IMR-90 (cell line): Measurements from ENCODE around the gene RPL14. TPM values are rescaled to one million over a fixed set of nuclear protein-coding genes. Genes with fewer than 3 reads are reported as not detected.

Experiments
- ATAC-seq: fragments of 200-7000 bp; cut with Tn5 transposase; 2 replicates; pipeline ENCODE4 v1.9.1; 2020; ENCODE audit warnings: low read depth, mild to moderate bottlenecking, moderate library complexity
- BruUV-seq: library from RNA; stranded (reverse); fragments of 400-500 nt; replicated peaks from 2 replicates; lab custom pipeline; 2021; lab: Mats Ljungman, UMichigan
- CTCF ChIA-PET: fragments of 300-600 bp; formaldehyde crosslinking; extraction: SDS; loops from one replicate; lab custom pipeline; 2021; ENCODE audit warnings: antibody characterized with exemption; lab: Yijun Ruan, JAX
- POLR2A ChIA-PET: fragments of 300-600 bp; sonication (Branson Sonifier 250); formaldehyde crosslinking; loops from one replicate; lab custom pipeline; 2022; ENCODE audit warnings: antibody characterized with exemption; ENCODE audit not compliant: unreplicated experiment; lab: Charles Lee
- DNase-seq: peaks from one replicate; pipeline ENCODE4 v3.0.0; 2013
- H2AFZ ChIP-seq: replicated peaks from 2 replicates; pipeline ENCODE3; 2013; ENCODE audit warnings: low read length, mild to moderate bottlenecking; ENCODE audit not compliant: poor library complexity
- H2AK5ac ChIP-seq: 2 replicates; pipeline ENCODE4 v1.6.1; 2013; ENCODE audit warnings: low read depth, low read length, inconsistent platforms
- H2AK9ac ChIP-seq: replicated peaks from 2 replicates; pipeline ENCODE3; 2013; ENCODE audit warnings: mild to moderate bottlenecking, low read depth, low read length, moderate library complexity; ENCODE audit not compliant: poor library complexity
- H2BK120ac ChIP-seq: 2 replicates; pipeline ENCODE4 v1.6.1; 2013; ENCODE audit warnings: low read depth, low read length, inconsistent platforms
- H2BK15ac ChIP-seq: 3 replicates; pipeline ENCODE4 v1.6.1; 2013; ENCODE audit warnings: low read depth, low read length, inconsistent platforms
- H2BK20ac ChIP-seq: 2 replicates; pipeline ENCODE4 v1.6.1; 2013; ENCODE audit warnings: low read depth, mild to moderate bottlenecking, inconsistent platforms, low read length, moderate library complexity
- H2BK5ac ChIP-seq: 2 replicates; pipeline ENCODE4 v1.6.1; 2013; ENCODE audit warnings: mild to moderate bottlenecking, low read depth, low read length, inconsistent platforms; ENCODE audit not compliant: poor library complexity, severe bottlenecking
- H3K14ac ChIP-seq: replicated peaks from 2 replicates; pipeline ENCODE4 v1.6.1; 2013; ENCODE audit warnings: low read depth, low read length, inconsistent platforms
- H3K18ac ChIP-seq: 2 replicates; pipeline ENCODE4 v1.6.1; 2013; ENCODE audit warnings: low read depth, low read length, control low read depth
- H3K23ac ChIP-seq: 2 replicates; pipeline ENCODE4 v1.6.1; 2013; ENCODE audit warnings: low read depth, low read length, inconsistent platforms
- H3K27ac ChIP-seq: 2 replicates; pipeline ENCODE4 v1.5.1; 2013; ENCODE audit warnings: mild to moderate bottlenecking, control low read depth, low read length; ENCODE audit not compliant: insufficient read depth
- H3K27me3 ChIP-seq: 2 replicates; pipeline ENCODE4 v1.6.1; 2013; ENCODE audit warnings: low read length; ENCODE audit not compliant: control insufficient read depth, insufficient read depth
- H3K36me3 ChIP-seq: 2 replicates; pipeline ENCODE4 v1.6.1; 2013; ENCODE audit warnings: low read length, mixed read lengths; ENCODE audit not compliant: control insufficient read depth, insufficient read depth
- H3K4ac ChIP-seq: 2 replicates; pipeline ENCODE4 v1.6.1; 2013; ENCODE audit warnings: low read depth, low read length, inconsistent platforms
- H3K4me1 ChIP-seq: 2 replicates; pipeline ENCODE4 v1.6.1; 2013; ENCODE audit warnings: low read length, mixed read lengths; ENCODE audit not compliant: control insufficient read depth, insufficient read depth
- H3K4me2 ChIP-seq: 2 replicates; pipeline ENCODE4 v1.6.1; 2013; ENCODE audit warnings: low read depth, mild to moderate bottlenecking, control low read depth, low read length, moderate library complexity
- H3K4me3 ChIP-seq: 2 replicates; pipeline ENCODE4 v1.5.1; 2013; ENCODE audit warnings: low read depth, mild to moderate bottlenecking, control low read depth, low read length, moderate library complexity; ENCODE audit not compliant: insufficient read depth
- H3K56ac ChIP-seq: 2 replicates; pipeline ENCODE4 v1.6.1; 2013; ENCODE audit warnings: low read length, inconsistent platforms; ENCODE audit not compliant: insufficient read depth; ENCODE audit errors: extremely low read depth
- H3K79me1 ChIP-seq, 2 experiments: 2 replicates each; pipeline ENCODE4 v1.6.1; 2013; ENCODE audit warnings: low read length in 2 of 2, inconsistent platforms in 1 of 2, low read depth in 1 of 2
- H3K9ac ChIP-seq: 2 replicates; pipeline ENCODE4 v1.6.1; 2013; ENCODE audit warnings: low read depth, low read length, control low read depth
- H3K9me1 ChIP-seq: 2 replicates; pipeline ENCODE4 v1.6.1; 2013; ENCODE audit warnings: low read length, inconsistent platforms; ENCODE audit not compliant: insufficient read depth
- H3K9me3 ChIP-seq: 2 replicates; pipeline ENCODE4 v1.6.1; 2013; ENCODE audit warnings: low read length; ENCODE audit not compliant: control insufficient read depth, insufficient read depth
- H4K20me1 ChIP-seq: 2 replicates; pipeline ENCODE4 v1.6.1; 2013; ENCODE audit warnings: low read length, inconsistent platforms; ENCODE audit not compliant: insufficient read depth
- H4K5ac ChIP-seq: 2 replicates; pipeline ENCODE4 v1.6.1; 2013; ENCODE audit warnings: mild to moderate bottlenecking, low read depth, low read length, control low read depth
- H4K8ac ChIP-seq, 2 experiments: 2 replicates each; pipeline ENCODE4 v1.6.1; 2013; ENCODE audit warnings: low read depth in 2 of 2, low read length in 2 of 2, control low read depth in 1 of 2, inconsistent platforms in 1 of 2
- H4K91ac ChIP-seq: 2 replicates; pipeline ENCODE4 v1.6.1; 2013; ENCODE audit warnings: low read depth, low read length, inconsistent platforms; ENCODE audit not compliant: insufficient read depth
- CEBPB ChIP-seq: IDR thresholded peaks from 2 replicates; pipeline ENCODE4 v1.6.1; 2012; ENCODE audit warnings: low read depth, low read length, improper control_type of control experiment
- CHD1 ChIP-seq: IDR thresholded peaks from 2 replicates; pipeline ENCODE4 v1.6.1; 2012; ENCODE audit warnings: low read depth, low read length, improper control_type of control experiment
- FOS ChIP-seq: fragments of 150-350 bp; IDR thresholded peaks from 2 replicates; pipeline ENCODE4 v1.6.1; 2016; ENCODE audit warnings: low read depth, low read length
- MAFK ChIP-seq: IDR thresholded peaks from 2 replicates; pipeline ENCODE4 v1.6.1; 2012; ENCODE audit warnings: low read depth, low read length, improper control_type of control experiment
- MAZ ChIP-seq: IDR thresholded peaks from 2 replicates; pipeline ENCODE4 v1.6.1; 2012; ENCODE audit warnings: low read depth, mild to moderate bottlenecking, low read length, improper control_type of control experiment, moderate library complexity, borderline replicate concordance
- MXI1 ChIP-seq: IDR thresholded peaks from 2 replicates; pipeline ENCODE4 v1.6.1; 2012; ENCODE audit warnings: low read depth, mild to moderate bottlenecking, low read length, moderate library complexity, borderline replicate concordance
- NFE2L2 ChIP-seq: fragments of 150-350 bp; IDR thresholded peaks from 2 replicates; pipeline ENCODE4 v1.6.1; 2016; ENCODE audit warnings: low read depth, mild to moderate bottlenecking, low read length
- POLR2A ChIP-seq: IDR thresholded peaks from 2 replicates; pipeline ENCODE4 v1.6.1; 2012; ENCODE audit warnings: mild to moderate bottlenecking, low read depth, low read length
- RCOR1 ChIP-seq: IDR thresholded peaks from 2 replicates; pipeline ENCODE4 v1.6.1; 2012; ENCODE audit warnings: mild to moderate bottlenecking, low read length, improper control_type of control experiment; ENCODE audit not compliant: insufficient replicate concordance
- RFX5 ChIP-seq: IDR thresholded peaks from 2 replicates; pipeline ENCODE4 v1.8.0; 2012; ENCODE audit warnings: low read depth, mild to moderate bottlenecking, low read length, moderate library complexity
- SMC3 ChIP-seq: fragments of 150-350 bp; IDR thresholded peaks from 2 replicates; pipeline ENCODE4 v1.6.1; 2016; ENCODE audit warnings: low read depth, mild to moderate bottlenecking, antibody characterized with exemption, low read length, moderate library complexity
- USF2 ChIP-seq: fragments of 150-350 bp; IDR thresholded peaks from 2 replicates; pipeline ENCODE4 v1.6.1; 2017; ENCODE audit warnings: mild to moderate bottlenecking, antibody characterized with exemption, low read length, low read depth
- dilution Hi-C: fragments of 300-500 bp; cut with HindIII; formaldehyde crosslinking; loops from one replicate; pipeline ENCODE4 v1.14.3; 2018; ENCODE audit warnings: low sequenced_read_pairs; ENCODE audit not compliant: unreplicated experiment
- in situ Hi-C: fragments of 300-500 bp; cut with MboI; formaldehyde crosslinking; loops from 3 replicates; pipeline ENCODE4 v1.14.3; 2019; ENCODE audit warnings: low sequenced_read_pairs, inconsistent platforms, mixed read lengths
- intact Hi-C: fragments of 100-400 bp; cut with micrococcal nuclease; formaldehyde crosslinking; loops from 2 replicates; pipeline ENCODE4 v1.10.0; 2022
- polyA plus RNA-seq, 3 experiments: library from polyadenylated mRNA; depleted of rRNA; stranded (reverse); fragments of >200 nt; gene quantifications; 2 replicates each; pipeline ENCODE4 v1.2.3, GENCODE V29; 2012; ENCODE audit warnings: low replicate concordance in 1 of 3
- total RNA-seq: library from RNA; depleted of rRNA; stranded (reverse); fragments of >200 nt; gene quantifications from 2 replicates; pipeline ENCODE4 v1.2.3, GENCODE V29; 2012
- TF ChIP-seq, protein P1 (sequence below): fragments of 150-350 bp; IDR thresholded peaks from 2 replicates; pipeline ENCODE4 v1.6.1; 2016; ENCODE audit warnings: low read depth, mild to moderate bottlenecking, low read length, moderate library complexity, borderline replicate concordance

Gene RPL14
- total and polyA plus RNA-seq, 2 of the 4 experiments (the other 2 are of a cell fraction) = 142 to 492 TPM

GRCh38 chr3:40451551-40451950, 5.6 kb upstream of the RPL14 start:
- H3K18ac ChIP-seq = no peak overlapping the region
- no peak overlapping the region for H3K14ac ChIP-seq
- no peak for TF ChIP-seq MAFK
- no peak for TF ChIP-seq RFX5
- TF ChIP-seq USF2 = no peak
- no peak for TF ChIP-seq CEBPB
- no peak for TF ChIP-seq MAZ
- no peak for TF ChIP-seq FOS
- no peak for TF ChIP-seq CHD1
- TF ChIP-seq, protein P1, sequence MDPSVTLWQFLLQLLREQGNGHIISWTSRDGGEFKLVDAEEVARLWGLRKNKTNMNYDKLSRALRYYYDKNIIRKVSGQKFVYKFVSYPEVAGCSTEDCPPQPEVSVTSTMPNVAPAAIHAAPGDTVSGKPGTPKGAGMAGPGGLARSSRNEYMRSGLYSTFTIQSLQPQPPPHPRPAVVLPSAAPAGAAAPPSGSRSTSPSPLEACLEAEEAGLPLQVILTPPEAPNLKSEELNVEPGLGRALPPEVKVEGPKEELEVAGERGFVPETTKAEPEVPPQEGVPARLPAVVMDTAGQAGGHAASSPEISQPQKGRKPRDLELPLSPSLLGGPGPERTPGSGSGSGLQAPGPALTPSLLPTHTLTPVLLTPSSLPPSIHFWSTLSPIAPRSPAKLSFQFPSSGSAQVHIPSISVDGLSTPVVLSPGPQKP = no peak
- TF ChIP-seq MXI1 = no peak
- TF ChIP-seq NFE2L2 = no peak
- TF ChIP-seq RCOR1 = no peak
- no peak for TF ChIP-seq SMC3
- no peak for TF ChIP-seq POLR2A
- no peak for ATAC-seq
- POLR2A ChIA-PET = no interaction called here
- intact Hi-C loops = loop anchor here (5.0 kb wide), 1 partner anchor 139 kb away; no protein-coding TSS in a partner anchor
- in situ Hi-C loops = no loop called here
- no peaks in the 10 kb centered on the region for H3K27me3 ChIP-seq
- H3K36me3 ChIP-seq = peaks cover 1% of the 10 kb centered on the region; the same call in 1 of the 2 replicates
- dilution Hi-C loops = no loop called here
- H3K9me1 ChIP-seq = no peaks in the 10 kb centered on the region
- DNase-seq = no peak
- no peak overlapping the region for H3K4me2 ChIP-seq
- H3K79me1 ChIP-seq = peaks cover 5 to 10% of the 10 kb centered on the region in 2 experiments; a peak in 1 of 4 replicates
- no peak overlapping the region for H3K9ac ChIP-seq
- H3K56ac ChIP-seq = no peak overlapping the region
- no peak overlapping the region for H2AK9ac ChIP-seq
- no peak overlapping the region for H2BK15ac ChIP-seq
- no peaks in the 10 kb centered on the region for H3K9me3 ChIP-seq
- H3K4me3 ChIP-seq = no peak overlapping the region
- H3K27ac ChIP-seq = no peak overlapping the region
- no TSS peak for BruUV-seq
- H2AK5ac ChIP-seq = no peak overlapping the region
- CTCF ChIA-PET = interaction anchor here (0.6 kb wide), 1 partner anchor 13 kb away, joined by 3 read pairs; no protein-coding TSS in a partner anchor
- H3K4me1 ChIP-seq = no peaks in the 10 kb centered on the region
- H2BK20ac ChIP-seq = no peak overlapping the region
- H2BK120ac ChIP-seq = no peak overlapping the region
- no peaks in the 10 kb centered on the region for H4K20me1 ChIP-seq
- H4K5ac ChIP-seq = no peak overlapping the region
- no peak overlapping the region for H2BK5ac ChIP-seq
- H4K8ac ChIP-seq = 0 out of 4 replicates have a peak overlapping the region, but pooled peaks of 1 of the 2 experiments have one; percentile 37
- H3K4ac ChIP-seq = no peak overlapping the region; the same call in 1 of the 2 replicates
- H4K91ac ChIP-seq = no peak overlapping the region
- no peak overlapping the region for H2AFZ ChIP-seq
- no peak overlapping the region for H3K23ac ChIP-seq
